Inflammatory macrophage treated with lipopolysaccharide for 4 hours (primary cell): ENCODE measurements around the gene LIN7A.
"Not testable (repeated sequence)": the region's sequence is repeated elsewhere in the genome, so short reads cannot be mapped to it uniquely, and the experiment has no call there.

Experiments used
- DNase-seq: peaks from one replicate; pipeline ENCODE4 v3.0.0-alpha.2; 2020

The LIN7A gene

GRCh38 chr12:80917651-80918050, 20.1 kb downstream of the LIN7A start:
- DNase-seq = no peak

GRCh38 chr12:80912901-80913770, 24.6 kb downstream of the LIN7A start:
- no peak for DNase-seq

- DNase-seq = no peak
Observed at GRCh38 chr12:80909370-80909769, 28.4 kb downstream of the LIN7A start.

GRCh38 chr12:80902711-80903110, 35.0 kb downstream of the LIN7A start:
- DNase-seq = no peak

GRCh38 chr12:80901661-80902060, 36.1 kb downstream of the LIN7A start:
- DNase-seq = no peak

GRCh38 chr12:80895240-80895639, 42.5 kb downstream of the LIN7A start:
- DNase-seq = no peak

- DNase-seq = no peak
Observed at GRCh38 chr12:80894179-80894578, 43.6 kb downstream of the LIN7A start.

- DNase-seq = no peak
Observed at GRCh38 chr12:80892597-80893445, 44.9 kb downstream of the LIN7A start.

GRCh38 chr12:80884651-80885050, 53.1 kb downstream of the LIN7A start:
- no peak for DNase-seq

GRCh38 chr12:80881106-80881505, 56.6 kb downstream of the LIN7A start:
- no peak for DNase-seq

GRCh38 chr12:80878452-80878851, 59.3 kb downstream of the LIN7A start:
- not testable (repeated sequence) for DNase-seq

GRCh38 chr12:80877721-80878265, 59.9 kb downstream of the LIN7A start:
- no peak for DNase-seq

GRCh38 chr12:80872053-80872452, 65.7 kb downstream of the LIN7A start:
- DNase-seq = no peak

- no peak for DNase-seq
Observed at GRCh38 chr12:80869264-80869663, 68.5 kb downstream of the LIN7A start.

GRCh38 chr12:80868576-80868975, 69.2 kb downstream of the LIN7A start:
- DNase-seq = no peak

GRCh38 chr12:80867941-80868340, 69.8 kb downstream of the LIN7A start:
- no peak for DNase-seq

GRCh38 chr12:80864046-80864735, 73.5 kb downstream of the LIN7A start:
- DNase-seq = no peak

- no peak for DNase-seq
Observed at GRCh38 chr12:80862531-80862930, 75.2 kb downstream of the LIN7A start.

- no peak for DNase-seq
Observed at GRCh38 chr12:80861641-80862378, 75.9 kb downstream of the LIN7A start.

GRCh38 chr12:80860928-80861327, 76.8 kb downstream of the LIN7A start:
- DNase-seq = no peak

- DNase-seq = no peak
Observed at GRCh38 chr12:80860206-80860605, 77.5 kb downstream of the LIN7A start.

- DNase-seq = no peak
Observed at GRCh38 chr12:80858356-80858755, 79.4 kb downstream of the LIN7A start.
